ENCODE results near the gene AHI1.

- TF ChIP-seq CTCF (IDR thresholded peaks at IDR 0.05; ENCODE audit: low read length) (no peak), EZH2 (optimal IDR thresholded peaks at IDR 0.05; ENCODE audit: low read depth, low read length) (no peak), EZH2phosphoT487 (IDR thresholded peaks at IDR 0.05; ENCODE audit: low read length) (no peak)
Observed at GRCh38 chr6:135261872-135262725, 235.4 kb downstream of the AHI1 start.
